NT2/D1 (cell line): ENCODE measurements around the gene KIF19.

ENCODE experiments used
- SUZ12 ChIP-seq: IDR thresholded peaks from 2 replicates; pipeline ENCODE4 v1.6.1; 2011; ENCODE audit not compliant: insufficient read length, insufficient read depth; ENCODE audit errors: extremely low read depth
- YY1 ChIP-seq: IDR thresholded peaks from 2 replicates; pipeline ENCODE4 v1.6.1; 2011; ENCODE audit not compliant: insufficient read length, insufficient read depth
- ZNF274 ChIP-seq: IDR thresholded peaks from 2 replicates; pipeline ENCODE4 v1.6.1; 2011; ENCODE audit warnings: mild to moderate bottlenecking, low read depth, low read length

GRCh38 chr17:74329378-74329777 lies 3.4 kb downstream of the KIF19 start:
- TF ChIP-seq YY1: no peak
- TF ChIP-seq ZNF274: no peak
- no peak for TF ChIP-seq SUZ12
